ENCODE data around the gene SMTNL1. TPM values are rescaled to one million over a fixed set of nuclear protein-coding genes. Genes with fewer than 3 reads are reported as not detected.

SMTNL1 gene
- total RNA-seq, 4 donors from 2014 or later: not detected

GRCh38 chr11:57496109-57496820 lies 41.1 kb upstream of the SMTNL1 start:
- no peak for TF ChIP-seq CTCF (IDR thresholded peaks at IDR 0.05; ENCODE audit: low read depth)

GRCh38 chr11:57497303-57498247 lies 39.8 kb upstream of the SMTNL1 start:
- no peak for TF ChIP-seq CTCF (IDR thresholded peaks at IDR 0.05; ENCODE audit: low read depth)

- TF ChIP-seq CTCF (IDR thresholded peaks at IDR 0.05; ENCODE audit: low read depth): no peak
Observed at GRCh38 chr11:57498540-57498939, 38.9 kb upstream of the SMTNL1 start.

- no peak for TF ChIP-seq CTCF (IDR thresholded peaks at IDR 0.05; ENCODE audit: low read depth)
Observed at GRCh38 chr11:57499413-57499982, 37.9 kb upstream of the SMTNL1 start.

GRCh38 chr11:57499983-57500461 lies 37.4 kb upstream of the SMTNL1 start:
- no peak for TF ChIP-seq CTCF (IDR thresholded peaks at IDR 0.05; ENCODE audit: low read depth)

- TF ChIP-seq CTCF (IDR thresholded peaks at IDR 0.05; ENCODE audit: low read depth): no peak
Observed at GRCh38 chr11:57500515-57500914, 36.9 kb upstream of the SMTNL1 start.

- no peak for TF ChIP-seq CTCF (IDR thresholded peaks at IDR 0.05; ENCODE audit: low read depth)
Observed at GRCh38 chr11:57500926-57501325, 36.5 kb upstream of the SMTNL1 start.
